Upper lobe of left lung (tissue), 4 donors: Measurements from ENCODE around the gene HDHD2.

ENCODE experiments used
- EP300 ChIP-seq, 4 donors: sonication (generic); formaldehyde crosslinking; IDR thresholded peaks; one replicate each; pipeline ENCODE4 v1.5.1; 2017; ENCODE audit warnings: antibody characterized with exemption in 4 of 4, control low read depth in 2 of 4
- TF ChIP-seq, protein P1 (sequence below), 6 experiments: fragments of 450-650 bp in 4 of 6; fragments of 200-600 bp in 2 of 6; sonication (generic) in 2 of 6; IDR thresholded peaks; one replicate each; pipeline ENCODE4 v1.5.1; 2016 to 2019; ENCODE audit warnings: antibody characterized with exemption in 6 of 6

DNA sequence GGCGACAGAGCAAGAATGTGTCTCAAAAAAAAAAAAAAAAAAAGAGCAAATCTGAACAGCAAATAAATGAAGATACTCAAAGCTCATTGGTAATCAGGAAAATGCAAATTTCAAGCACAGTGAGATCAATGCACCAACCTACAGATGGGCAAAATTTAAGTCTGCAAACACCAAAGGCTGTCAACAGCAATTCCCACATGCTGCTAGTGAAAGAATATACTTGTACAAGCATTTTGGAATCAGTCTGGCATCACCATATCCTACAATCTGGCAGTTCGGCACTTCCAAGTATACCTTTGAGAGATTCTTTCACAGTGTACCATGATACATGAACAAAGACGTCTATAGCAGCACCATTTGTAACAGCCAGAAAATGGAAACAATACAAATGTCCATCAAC, 4.1 kb downstream of the HDHD2 start:
- TF ChIP-seq, protein P1, sequence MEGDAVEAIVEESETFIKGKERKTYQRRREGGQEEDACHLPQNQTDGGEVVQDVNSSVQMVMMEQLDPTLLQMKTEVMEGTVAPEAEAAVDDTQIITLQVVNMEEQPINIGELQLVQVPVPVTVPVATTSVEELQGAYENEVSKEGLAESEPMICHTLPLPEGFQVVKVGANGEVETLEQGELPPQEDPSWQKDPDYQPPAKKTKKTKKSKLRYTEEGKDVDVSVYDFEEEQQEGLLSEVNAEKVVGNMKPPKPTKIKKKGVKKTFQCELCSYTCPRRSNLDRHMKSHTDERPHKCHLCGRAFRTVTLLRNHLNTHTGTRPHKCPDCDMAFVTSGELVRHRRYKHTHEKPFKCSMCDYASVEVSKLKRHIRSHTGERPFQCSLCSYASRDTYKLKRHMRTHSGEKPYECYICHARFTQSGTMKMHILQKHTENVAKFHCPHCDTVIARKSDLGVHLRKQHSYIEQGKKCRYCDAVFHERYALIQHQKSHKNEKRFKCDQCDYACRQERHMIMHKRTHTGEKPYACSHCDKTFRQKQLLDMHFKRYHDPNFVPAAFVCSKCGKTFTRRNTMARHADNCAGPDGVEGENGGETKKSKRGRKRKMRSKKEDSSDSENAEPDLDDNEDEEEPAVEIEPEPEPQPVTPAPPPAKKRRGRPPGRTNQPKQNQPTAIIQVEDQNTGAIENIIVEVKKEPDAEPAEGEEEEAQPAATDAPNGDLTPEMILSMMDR (IDR thresholded peaks at IDR 0.05): no peak
- no peak for TF ChIP-seq EP300 (IDR thresholded peaks at IDR 0.05)
